ENCODE results near the gene ZNF33A.

Gene ZNF33A

DNA sequence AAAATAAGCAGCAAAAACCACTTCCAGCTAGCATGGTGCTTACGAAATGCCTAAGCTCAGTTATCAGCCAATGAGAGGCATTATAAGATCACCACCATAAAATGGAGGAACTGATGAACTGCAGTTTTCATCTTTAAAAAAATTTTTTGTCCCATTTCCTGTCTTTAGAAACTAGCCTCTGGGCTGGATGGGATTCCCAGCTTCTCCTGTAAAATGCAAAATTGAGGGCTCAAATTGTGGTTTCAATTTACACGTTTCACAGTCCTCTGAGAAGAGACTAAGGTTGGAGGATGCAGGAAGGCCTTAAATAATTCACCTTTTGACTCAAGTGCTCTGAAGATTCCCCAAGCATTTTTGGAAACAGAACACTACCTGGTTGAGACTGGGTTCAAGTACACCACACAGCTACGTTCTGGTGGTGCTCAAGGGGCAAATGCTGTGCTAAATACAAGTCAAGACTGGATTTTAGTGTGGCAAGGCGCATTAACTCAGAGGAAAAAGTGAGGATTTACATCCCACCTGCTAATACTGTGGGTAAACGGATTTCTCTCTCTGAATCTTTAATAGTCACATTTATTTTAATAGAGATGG is 35.0 kb upstream of the ZNF33A start:
- TF ChIP-seq, protein P1, sequence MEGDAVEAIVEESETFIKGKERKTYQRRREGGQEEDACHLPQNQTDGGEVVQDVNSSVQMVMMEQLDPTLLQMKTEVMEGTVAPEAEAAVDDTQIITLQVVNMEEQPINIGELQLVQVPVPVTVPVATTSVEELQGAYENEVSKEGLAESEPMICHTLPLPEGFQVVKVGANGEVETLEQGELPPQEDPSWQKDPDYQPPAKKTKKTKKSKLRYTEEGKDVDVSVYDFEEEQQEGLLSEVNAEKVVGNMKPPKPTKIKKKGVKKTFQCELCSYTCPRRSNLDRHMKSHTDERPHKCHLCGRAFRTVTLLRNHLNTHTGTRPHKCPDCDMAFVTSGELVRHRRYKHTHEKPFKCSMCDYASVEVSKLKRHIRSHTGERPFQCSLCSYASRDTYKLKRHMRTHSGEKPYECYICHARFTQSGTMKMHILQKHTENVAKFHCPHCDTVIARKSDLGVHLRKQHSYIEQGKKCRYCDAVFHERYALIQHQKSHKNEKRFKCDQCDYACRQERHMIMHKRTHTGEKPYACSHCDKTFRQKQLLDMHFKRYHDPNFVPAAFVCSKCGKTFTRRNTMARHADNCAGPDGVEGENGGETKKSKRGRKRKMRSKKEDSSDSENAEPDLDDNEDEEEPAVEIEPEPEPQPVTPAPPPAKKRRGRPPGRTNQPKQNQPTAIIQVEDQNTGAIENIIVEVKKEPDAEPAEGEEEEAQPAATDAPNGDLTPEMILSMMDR (IDR thresholded peaks at IDR 0.05; ENCODE audit: low read depth, low read length, poor library complexity, severe bottlenecking): no peak
- TF ChIP-seq EZH2phosphoT487 (IDR thresholded peaks at IDR 0.05; ENCODE audit: borderline replicate concordance, low read length): no peak
- peaks cover 21% of the 10 kb centered on the region for H3K4me1 ChIP-seq (ENCODE audit: control insufficient read depth, low read length)
- H3K27ac ChIP-seq (ENCODE audit: low read depth, low read length): peak overlapping the region; percentile 70
- H3K4me2 ChIP-seq (ENCODE audit: low read length): peak overlapping the region; percentile 91
- no peaks in the 10 kb centered on the region for H3F3A ChIP-seq (ENCODE audit: control insufficient read depth, insufficient read depth)
- no peaks in the 10 kb centered on the region for H4K20me1 ChIP-seq (ENCODE audit: control insufficient read depth, insufficient read depth, low read depth, low read length)
- H3K9me2 ChIP-seq (replicated peaks; ENCODE audit: control insufficient read depth, low read length): no peaks in the 10 kb centered on the region
- no peaks in the 10 kb centered on the region for H3K27me3 ChIP-seq (ENCODE audit: control insufficient read depth, low read length)
- H3K9me3 ChIP-seq (ENCODE audit: control insufficient read depth, insufficient read depth, low read length): peaks cover 4% of the 10 kb centered on the region; the same call in 1 of the 2 replicates
- peaks cover 27% of the 10 kb centered on the region for H3K79me2 ChIP-seq (ENCODE audit: control insufficient read depth, low read length)
- peak overlapping the region; percentile 84 for H3K4me3 ChIP-seq (ENCODE audit: low read length)
- H3K36me3 ChIP-seq (ENCODE audit: control insufficient read depth, low read length): peaks cover 4% of the 10 kb centered on the region; the same call in 1 of the 2 replicates

DNA sequence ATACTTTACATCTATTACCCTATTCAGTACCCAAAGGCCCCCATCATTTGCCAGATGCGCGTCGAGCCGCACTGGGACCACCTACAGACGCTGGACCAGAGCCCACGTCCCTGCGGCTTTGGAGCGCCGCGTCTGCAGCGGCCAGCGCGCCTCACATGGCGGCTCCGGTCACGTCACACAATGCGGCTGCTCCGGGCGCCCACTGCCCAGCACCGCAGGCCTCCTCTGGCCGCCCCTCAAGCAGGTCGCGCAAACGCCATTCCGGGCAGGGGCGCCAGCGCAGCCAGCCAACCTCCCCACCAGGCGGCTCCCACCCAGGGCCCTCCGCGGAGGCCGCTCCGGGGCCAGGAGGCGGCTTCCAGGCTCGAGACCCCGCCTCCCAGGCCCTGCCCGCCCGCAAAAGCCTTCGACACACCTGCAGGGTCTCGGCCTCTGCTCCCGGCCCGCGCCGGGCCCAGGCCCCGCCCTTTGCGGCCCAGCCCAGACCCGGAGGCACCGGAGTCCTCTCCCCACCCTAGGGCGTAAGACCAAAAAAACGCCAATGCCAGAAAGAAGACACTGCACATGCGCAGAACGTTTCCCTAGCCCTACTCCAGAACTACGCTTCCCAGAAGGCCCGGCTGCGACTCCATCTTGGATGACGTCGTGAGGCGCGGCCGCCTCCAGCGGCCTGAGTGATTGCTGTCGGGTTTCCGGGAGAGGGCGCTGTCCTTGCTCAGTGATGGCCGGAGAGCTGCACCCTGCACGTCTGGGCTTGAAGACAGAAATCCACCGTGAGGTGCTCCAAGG is 34.2 kb upstream of the ZNF33A start, which contains the start of gene ZNF25:
TSS of gene ZNF25 (minus strand) at position 557 of the 789 bp plus-strand sequence. CDS start 4,925 bp downstream, outside the sequence.
- Histone ChIP-seq H3K36me3 (ENCODE audit: control insufficient read depth, low read length) (peaks cover 3% of the 10 kb centered on the region; the same call in 1 of the 2 replicates), H3F3A (ENCODE audit: control insufficient read depth, insufficient read depth) (no peaks in the 10 kb centered on the region), H3K27me3 (ENCODE audit: control insufficient read depth, low read length) (no peaks in the 10 kb centered on the region), H3K4me3 (ENCODE audit: low read length) (peak within 1 kb of the TSS; percentile 84), H3K79me2 (ENCODE audit: control insufficient read depth, low read length) (peaks cover 27% of the 10 kb centered on the region), H3K9me2 (replicated peaks; ENCODE audit: control insufficient read depth, low read length) (no peaks in the 10 kb centered on the region), H3K4me2 (ENCODE audit: low read length) (peak within 1 kb of the TSS; percentile 91), H3K27ac (ENCODE audit: low read depth, low read length) (peak within 1 kb of the TSS; percentile 70), H4K20me1 (ENCODE audit: control insufficient read depth, insufficient read depth, low read depth, low read length) (no peaks in the 10 kb centered on the region), H3K9me3 (ENCODE audit: control insufficient read depth, insufficient read depth, low read length) (peaks cover 4% of the 10 kb centered on the region; the same call in 1 of the 2 replicates), H3K4me1 (ENCODE audit: control insufficient read depth, low read length) (peaks cover 21% of the 10 kb centered on the region)
- TF ChIP-seq, protein P1 (IDR thresholded peaks at IDR 0.05; ENCODE audit: low read depth, low read length, poor library complexity, severe bottlenecking): peak; percentile 87
- TF ChIP-seq EZH2phosphoT487 (IDR thresholded peaks at IDR 0.05; ENCODE audit: borderline replicate concordance, low read length): no peak

DNA sequence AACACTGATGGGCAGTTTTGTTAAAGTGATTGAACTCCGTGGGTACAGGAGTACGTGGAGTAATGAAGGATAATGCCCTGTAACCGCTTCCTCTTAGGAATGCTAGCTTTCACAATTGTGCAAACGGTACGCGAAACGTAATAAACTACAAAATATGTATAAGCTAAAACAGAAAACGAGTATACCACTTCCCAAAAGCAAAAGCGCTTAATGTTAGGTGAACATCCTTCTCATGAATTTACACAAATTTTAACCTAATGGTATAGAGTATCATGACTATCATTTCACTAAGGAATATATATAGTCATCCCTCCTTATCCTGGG is 33.6 kb upstream of the ZNF33A start:
- H3K9me3 ChIP-seq (ENCODE audit: control insufficient read depth, insufficient read depth, low read length): peaks cover 4% of the 10 kb centered on the region; the same call in 1 of the 2 replicates
- peaks cover 27% of the 10 kb centered on the region for H3K79me2 ChIP-seq (ENCODE audit: control insufficient read depth, low read length)
- H3F3A ChIP-seq (ENCODE audit: control insufficient read depth, insufficient read depth): no peaks in the 10 kb centered on the region
- H3K36me3 ChIP-seq (ENCODE audit: control insufficient read depth, low read length): peaks cover 3% of the 10 kb centered on the region; the same call in 1 of the 2 replicates
- peaks cover 21% of the 10 kb centered on the region for H3K4me1 ChIP-seq (ENCODE audit: control insufficient read depth, low read length)
- no peak overlapping the region for H3K27ac ChIP-seq (ENCODE audit: low read depth, low read length)
- H3K9me2 ChIP-seq (replicated peaks; ENCODE audit: control insufficient read depth, low read length): no peaks in the 10 kb centered on the region
- no peaks in the 10 kb centered on the region for H3K27me3 ChIP-seq (ENCODE audit: control insufficient read depth, low read length)
- peak overlapping the region; percentile 68 for H3K4me2 ChIP-seq (ENCODE audit: low read length)
- no peaks in the 10 kb centered on the region for H4K20me1 ChIP-seq (ENCODE audit: control insufficient read depth, insufficient read depth, low read depth, low read length)
- peak overlapping the region; percentile 84 for H3K4me3 ChIP-seq (ENCODE audit: low read length)
- no peak for TF ChIP-seq EZH2phosphoT487 (IDR thresholded peaks at IDR 0.05; ENCODE audit: borderline replicate concordance, low read length)
- TF ChIP-seq, protein P1 (IDR thresholded peaks at IDR 0.05; ENCODE audit: low read depth, low read length, poor library complexity, severe bottlenecking): no peak

Measured in DOHH2 (cell line).